GM21447 (cell line): Measurements from ENCODE around the gene AGXT.

Source experiments
- ATAC-seq: cut with Tn5 transposase; IDR thresholded peaks from one replicate; pipeline ENCODE4 v1.9.1; 2021; ENCODE audit not compliant: unreplicated experiment

The AGXT gene

GRCh38 chr2:240912878-240913809 is 44.5 kb downstream of the AGXT start:
- ATAC-seq = no peak

- ATAC-seq = no peak
These were observed 45.4 kb downstream of the AGXT start for GRCh38 chr2:240913810-240914644.

DNA sequence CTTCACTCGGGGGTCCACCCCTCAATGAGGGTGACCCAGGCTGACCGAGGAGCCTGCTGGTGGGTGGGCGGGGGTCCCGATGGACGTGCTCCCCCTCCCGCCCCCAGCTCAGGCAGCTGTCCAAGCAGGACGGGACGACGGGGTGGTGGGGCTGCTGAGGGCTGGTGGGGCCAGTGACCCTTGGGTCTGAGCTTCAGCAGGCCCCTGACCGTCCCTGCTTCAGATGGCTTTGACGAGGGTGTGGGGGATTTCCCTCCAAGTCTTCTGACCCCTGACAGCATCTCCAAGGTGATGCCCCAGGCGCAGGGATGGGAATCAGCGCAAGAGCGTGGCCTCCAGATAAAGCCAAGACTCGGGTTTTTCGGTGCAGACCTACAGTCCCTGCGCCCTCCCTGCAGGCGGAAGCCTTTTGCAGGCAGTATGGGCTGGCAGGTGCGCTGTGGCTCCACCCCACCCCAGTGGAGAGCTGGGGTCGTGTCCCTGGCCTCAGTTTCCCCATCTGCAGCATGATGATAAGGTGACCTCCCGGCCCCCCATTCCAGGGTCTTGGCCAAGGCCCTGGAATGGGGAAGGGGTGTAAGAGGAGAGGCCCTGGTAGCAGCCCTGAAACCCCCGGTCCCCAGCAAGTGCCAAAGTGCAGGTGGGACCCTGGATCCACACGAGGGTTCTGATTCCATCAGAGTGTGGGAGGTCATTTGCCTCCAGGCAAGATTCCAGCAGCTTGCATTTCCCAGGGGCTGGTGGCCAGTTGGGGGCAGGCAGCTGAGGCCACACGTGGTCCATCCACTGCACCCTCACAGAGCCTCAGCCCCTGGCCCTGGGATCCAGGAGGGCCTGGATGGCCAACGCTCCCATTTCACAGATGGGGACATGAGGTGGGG is 46.3 kb downstream of the AGXT start:
- ATAC-seq = no peak

- ATAC-seq = no peak
These were observed 47.1 kb downstream of the AGXT start for GRCh38 chr2:240915526-240916341.

DNA sequence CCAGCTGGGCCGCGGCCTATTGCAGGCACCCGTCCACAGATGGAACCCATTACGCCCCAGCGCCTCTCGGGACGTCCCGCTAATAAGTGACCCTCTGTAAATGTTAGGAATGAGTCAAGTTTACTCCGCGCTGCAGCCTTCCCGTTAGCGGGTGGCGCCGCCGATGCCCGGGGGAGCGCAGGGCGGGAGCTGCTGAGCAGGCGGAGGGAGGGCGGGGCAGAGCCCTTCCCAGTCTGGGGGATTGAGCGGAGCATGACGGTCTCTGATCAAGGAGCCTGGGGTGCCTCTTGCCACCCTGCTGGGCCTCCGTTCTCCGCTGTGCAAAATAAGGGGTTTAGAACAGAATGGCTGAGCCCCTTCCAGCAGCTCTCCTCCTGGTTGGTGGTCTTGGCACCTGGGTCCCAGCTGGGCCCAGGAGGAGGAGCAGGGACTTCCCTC is 48.0 kb downstream of the AGXT start:
- no peak for ATAC-seq

DNA sequence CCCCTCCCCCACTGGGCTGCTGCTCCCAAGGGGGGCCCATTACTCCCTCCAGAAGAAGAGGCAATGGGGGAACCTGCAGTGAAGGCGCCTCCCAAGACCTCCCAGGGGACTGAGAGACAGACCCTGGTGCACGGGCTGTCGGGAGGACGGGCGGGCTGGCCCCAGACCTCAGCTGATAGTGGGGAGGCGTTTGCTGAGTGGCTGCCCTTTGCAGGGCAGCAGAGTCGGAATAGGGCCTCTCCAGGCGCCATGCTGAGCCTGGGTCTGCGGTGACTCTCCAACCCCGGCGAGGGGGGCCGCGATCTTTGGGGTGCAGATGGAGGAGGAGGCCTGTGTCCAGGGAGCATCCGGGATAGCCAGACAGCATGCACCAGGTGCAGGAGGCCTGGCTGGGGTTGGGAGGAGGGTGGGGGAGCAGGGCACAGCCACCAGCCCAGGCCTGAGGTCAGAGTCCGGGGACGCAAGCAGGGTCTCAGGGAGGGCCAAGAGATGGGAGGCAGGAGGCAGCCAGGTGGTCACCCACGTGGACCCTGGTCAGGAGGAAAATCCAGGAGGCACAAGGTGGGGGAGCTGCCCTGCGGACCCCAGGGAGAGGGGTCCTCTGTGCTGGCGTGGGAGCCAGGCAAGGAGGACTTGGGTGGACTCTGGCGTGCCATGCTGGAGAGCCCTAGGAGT is 48.5 kb downstream of the AGXT start:
- ATAC-seq = no peak

DNA sequence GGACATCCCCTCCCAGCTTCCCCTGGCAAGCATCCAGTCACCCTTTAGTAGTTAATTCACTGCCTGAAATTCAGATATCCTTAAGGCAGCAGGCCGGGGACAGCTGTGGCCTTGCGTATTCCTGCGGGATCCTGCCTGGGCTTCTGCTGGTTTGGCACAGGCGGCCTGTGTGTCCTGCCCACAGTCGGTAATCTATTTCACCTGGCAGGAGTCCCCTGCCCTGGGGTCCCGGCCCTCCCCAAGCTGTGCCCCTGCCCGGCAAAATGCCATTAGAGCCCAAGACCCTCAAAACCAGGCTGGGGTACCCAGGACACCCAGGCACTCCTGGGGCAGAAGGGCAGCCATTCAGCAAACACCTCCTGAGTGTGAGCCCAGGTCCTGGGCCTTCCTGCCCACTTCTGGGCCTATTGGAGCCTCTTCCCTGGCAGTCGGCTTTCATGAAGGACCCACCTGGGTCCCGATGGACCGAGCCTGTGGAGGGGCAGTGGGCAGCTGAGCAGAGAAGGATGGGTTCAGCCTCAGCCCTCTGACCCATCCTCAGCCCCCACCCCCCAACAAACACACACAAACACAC is 49.1 kb downstream of the AGXT start:
- no peak for ATAC-seq

GRCh38 chr2:240918258-240919091 is 49.9 kb downstream of the AGXT start:
- ATAC-seq = no peak

DNA sequence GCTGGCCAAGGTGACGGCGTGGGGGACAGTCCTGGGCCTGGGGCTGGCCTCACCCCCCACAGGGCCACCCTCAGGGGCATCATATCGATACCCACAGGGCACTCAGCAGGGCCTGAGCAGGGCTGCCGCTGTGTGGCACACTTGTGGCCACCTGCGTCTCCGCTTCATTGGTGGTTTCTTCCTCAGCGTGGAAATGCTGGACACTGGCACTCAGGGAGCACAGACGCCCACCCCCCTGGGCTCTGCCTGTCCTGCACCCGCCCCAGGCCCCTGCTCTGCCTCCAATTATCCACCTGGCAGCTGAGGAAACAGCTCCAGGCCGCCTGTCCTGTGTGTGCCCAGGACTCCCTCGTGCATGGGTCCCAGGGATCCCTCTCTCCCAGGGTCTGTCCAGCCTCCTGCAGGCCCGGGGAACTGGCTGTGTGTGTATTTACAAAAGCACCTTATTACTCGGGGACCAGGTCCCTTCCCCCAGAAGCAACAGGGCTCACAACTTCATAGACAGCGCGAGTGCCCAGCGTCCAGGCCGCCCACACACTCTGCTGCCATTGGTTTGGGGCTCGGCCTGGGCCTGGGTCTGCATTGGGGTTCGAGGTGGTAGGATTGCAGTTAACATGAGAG is 50.6 kb downstream of the AGXT start:
- ATAC-seq = no peak

DNA sequence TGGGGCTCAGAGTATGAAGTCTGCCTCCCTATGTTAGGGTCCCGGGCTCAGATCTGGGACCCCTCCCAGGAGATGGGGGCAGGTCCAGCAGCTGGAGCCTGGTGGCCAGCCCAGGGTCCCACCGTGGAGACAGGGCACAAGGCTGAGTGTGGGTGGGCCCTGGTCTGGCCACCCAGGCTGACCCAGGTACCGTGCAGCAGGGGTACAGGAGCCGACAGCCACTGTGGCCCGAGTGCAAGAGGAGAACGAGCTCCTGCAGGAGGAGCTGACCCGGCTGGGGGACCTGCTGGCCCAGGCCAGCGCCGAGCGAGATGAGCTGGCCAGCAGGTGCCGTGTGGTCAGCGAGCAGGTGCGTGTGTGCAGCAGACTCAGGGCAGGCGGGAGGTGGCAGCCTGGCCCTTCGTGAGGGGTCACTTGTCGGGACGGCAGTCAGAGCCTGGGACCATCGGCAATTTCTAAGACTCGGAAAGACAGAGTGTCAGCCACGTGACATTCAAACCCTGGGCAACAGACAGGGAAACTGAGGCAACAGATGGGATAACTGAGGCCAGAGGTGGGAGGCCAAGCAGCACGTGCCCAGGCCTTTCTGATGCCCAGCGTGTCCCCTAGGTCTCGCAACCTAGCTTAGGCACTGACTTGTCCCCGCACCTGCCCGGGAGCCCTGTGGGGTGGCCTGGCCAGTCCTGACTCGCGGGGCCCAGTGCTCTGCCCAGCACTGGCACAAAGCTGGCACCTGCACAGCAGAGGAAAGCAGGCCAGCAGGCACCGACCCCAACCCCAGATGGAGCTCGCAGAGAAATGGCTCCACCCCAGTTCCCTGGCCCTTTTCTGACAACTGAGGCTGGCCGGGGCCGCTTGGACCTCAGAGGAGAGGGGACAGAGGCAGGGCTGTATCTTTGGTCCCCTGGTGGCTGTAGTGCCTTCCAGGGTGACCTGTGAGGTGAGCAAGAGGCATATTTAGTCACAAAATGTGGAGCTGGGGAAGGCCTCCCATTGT is 51.5 kb downstream of the AGXT start:
- ATAC-seq = no peak

DNA sequence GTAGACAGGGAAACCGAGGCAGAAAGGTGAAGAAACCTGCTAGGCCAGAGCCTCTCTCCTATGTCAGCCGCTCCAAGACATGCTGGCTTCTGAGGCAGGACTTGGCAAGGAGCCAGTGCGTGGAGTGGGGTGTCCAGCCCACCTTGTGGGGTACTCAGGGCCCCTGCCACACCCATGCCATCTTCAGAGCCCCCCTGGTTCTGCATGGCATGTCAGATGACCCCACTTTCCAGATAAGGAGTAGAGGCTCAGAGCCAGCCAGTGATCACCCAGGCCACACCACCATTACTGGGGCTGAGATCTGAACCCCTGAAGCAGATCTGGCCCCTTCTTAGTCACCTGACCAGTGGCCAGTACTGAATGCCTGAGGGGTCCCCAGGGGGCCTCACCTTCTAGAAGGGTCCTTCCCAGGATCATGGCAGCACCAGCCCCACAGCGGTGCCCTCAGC is 52.2 kb downstream of the AGXT start:
- ATAC-seq = no peak

DNA sequence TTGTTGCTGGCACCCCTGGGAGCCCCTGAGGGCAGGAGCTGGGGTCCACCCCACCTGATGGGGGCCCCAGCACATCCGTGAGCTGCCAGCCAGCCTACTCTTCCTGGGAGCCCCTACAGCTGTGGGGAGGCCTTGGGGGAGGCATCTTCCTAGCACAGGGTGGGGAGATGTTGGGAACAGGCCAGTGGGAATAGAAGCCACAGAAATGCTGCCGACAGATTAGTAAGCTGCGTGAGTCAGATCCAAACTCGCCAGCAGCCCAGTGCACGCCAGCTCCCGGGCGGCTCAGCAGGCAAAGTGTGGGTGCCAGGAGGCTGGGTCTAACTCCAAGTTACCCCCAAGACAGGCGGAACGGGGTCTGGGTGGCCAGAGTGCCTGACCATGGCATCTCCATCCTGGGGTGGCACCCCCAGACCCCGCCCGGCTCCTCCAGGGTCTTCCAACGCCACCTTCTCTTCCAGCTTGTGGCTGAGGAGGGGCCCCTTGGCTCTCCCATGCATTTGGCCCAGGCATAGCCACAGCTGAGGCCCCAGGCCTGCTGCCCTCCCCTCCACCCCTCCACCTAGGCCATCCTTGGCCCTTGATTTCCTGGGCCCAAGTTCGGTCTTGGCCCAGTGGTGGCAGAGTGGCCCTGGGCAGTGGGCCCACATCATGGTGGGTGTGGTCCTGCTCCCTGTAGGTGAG is 52.8 kb downstream of the AGXT start:
- no peak for ATAC-seq

- ATAC-seq = no peak
These were observed 53.3 kb downstream of the AGXT start for GRCh38 chr2:240921995-240922244.

- ATAC-seq = no peak
These were observed 53.8 kb downstream of the AGXT start for GRCh38 chr2:240922245-240922981.

DNA sequence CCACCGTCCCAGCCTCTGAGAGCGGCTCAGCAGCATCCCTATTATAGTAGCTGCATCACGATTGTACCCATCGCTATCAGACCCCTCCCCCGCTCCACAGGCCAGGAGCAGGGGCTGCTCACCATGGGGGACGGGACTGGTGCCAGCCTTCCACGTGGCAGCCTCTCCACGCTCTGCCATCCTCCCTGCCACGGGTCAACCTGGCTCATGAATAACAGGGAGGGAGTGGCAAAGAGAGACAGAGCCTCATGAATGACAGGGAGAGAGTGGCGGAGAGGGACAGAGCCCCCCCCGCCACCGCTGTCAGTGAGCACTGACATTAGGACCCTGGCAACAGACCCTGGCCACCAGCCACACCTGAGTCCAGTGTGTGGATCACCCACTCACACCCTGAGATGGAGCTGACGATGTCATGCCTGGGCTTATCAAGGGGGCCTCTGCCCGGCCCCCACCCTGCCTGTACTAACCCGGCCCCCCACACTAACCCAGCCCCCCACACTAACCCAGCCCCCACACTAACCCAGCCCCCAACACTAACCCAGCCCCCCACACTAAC is 54.4 kb downstream of the AGXT start:
- no peak for ATAC-seq
